ENCODE data around the gene EIF4G1. TPM values are rescaled to one million over a fixed set of nuclear protein-coding genes. Genes with fewer than 3 reads are reported as not detected.

Gene EIF4G1
- total and polyA plus RNA-seq, 2 of the 8 experiments (the other 6 are each of a cell fraction or from before 2014, with no cell fraction given) = 318 to 473 TPM

- TF ChIP-seq CHD7 (IDR thresholded peaks at IDR 0.05; ENCODE audit: insufficient replicate concordance, low read length) = no peak
- TF ChIP-seq KDM5A (IDR thresholded peaks at IDR 0.05; ENCODE audit: low read length) = no peak
- peak; percentile 85; the same call in 1 of the 2 replicates for TF ChIP-seq E2F6 (IDR thresholded peaks at IDR 0.05)
- TF ChIP-seq CTCF (IDR thresholded peaks at IDR 0.05; ENCODE audit: control extremely low read depth in 1 of 3, insufficient read depth in 1 of 3, low read depth in 1 of 3, low read length in 3 of 3) = peak in 2 of 3 experiments; percentile 57 to 65; a peak in 3 of 4 replicates
- peak; percentile 72 for TF ChIP-seq CHD2 (IDR thresholded peaks at IDR 0.05; ENCODE audit: low read length)
- no peak for TF ChIP-seq RXRA (IDR thresholded peaks at IDR 0.05; ENCODE audit: insufficient read depth, low read depth, low read length)
These were observed 48.5 kb downstream of the EIF4G1 start (continued) for GRCh38 chr3:184362668-184363546.

All from H1 (cell line).